ENCODE measurements around the gene FAM89A. TPM values are rescaled to one million over a fixed set of nuclear protein-coding genes. Genes with fewer than 3 reads are reported as not detected.

The FAM89A gene
- 29.9 and 38.3 TPM in 2 replicates for total RNA-seq

DNA sequence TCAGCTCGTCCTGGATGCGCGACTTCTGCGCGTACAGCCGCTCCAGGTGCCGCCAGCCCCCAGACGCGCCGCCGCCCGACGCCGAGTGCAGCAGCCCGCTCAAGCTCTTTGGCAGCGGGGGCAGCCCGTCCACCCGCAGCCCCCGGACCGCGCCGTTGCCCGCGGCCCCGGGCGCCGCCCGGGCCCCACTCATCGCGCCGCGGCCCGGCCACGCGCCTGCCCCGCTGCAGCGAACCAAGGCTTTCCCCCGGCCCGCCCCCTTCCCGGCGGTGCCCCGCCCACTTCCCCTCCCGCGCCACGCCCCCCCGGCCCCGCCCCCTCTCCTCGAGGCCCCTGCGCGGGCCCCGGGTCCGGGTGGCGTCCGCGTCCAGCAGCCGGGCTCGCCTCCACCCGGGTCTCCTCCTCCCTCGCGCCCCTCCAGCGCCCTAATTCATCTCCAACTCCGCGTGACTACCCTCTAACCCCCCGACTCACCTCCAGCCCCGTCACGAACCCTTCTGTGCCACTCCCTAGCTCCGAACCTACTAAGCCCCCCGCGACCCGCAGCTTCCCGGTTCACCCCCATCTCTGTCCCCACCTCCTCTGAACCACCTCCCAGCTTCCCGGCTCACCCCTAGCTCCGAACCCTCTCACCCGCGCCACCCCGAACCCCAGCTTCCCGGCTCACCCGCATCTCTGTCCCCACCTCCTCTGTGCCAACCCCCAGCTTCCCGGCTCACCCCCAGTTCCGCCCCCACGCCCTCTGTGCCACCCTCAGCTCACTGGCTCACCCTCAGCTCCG is at the start of gene FAM89A:
Gene FAM89A, minus strand, starts transcription at position 236 of the 781 bp plus-strand sequence. Its CDS starts 43 bp downstream, at position 193.

DNA sequence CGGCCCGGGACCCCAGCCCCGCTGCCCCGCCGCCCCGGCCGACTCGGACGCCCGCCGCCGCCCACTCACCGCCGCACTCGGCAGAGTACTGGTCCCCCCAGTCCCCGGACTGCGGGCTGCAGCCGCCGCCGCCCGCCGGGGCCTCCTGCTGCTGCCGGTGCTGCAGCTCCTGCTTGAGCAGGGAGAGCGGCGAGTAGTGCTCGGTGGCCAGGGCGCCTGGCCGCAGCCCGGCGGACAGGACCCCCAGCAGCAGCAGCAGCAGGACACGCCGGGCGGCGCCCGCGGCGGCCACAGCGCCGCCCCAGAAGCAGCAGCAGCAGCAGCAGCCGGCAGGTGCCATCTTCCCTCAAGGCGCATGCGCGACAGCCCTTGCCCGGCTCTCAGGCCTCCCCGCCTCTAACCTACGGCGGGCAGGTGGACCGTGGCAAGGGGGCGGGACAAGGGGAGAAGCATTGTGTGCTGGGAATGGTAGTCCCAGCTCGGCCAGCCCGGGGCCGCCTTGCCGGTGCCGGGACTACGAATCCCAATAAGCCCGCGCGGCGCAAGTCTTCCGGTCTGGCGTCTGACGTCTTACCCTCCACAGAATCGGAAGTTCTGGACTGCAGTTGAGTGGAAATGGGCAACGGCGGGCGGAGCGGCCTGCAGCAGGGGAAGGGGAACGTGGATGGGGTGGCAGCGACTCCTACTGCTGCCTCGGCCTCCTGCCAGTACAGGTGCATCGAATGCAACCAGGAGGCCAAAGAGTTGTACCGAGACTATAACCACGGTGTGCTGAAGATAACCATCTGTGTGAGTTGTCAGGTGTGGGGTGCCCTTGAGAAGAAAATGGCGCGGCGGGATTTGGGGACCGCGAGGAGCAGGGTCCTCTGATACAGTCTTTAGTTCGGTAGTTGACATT is 61.3 kb downstream of the FAM89A start, which contains the start of the genes ARV1 and TTC13:
Gene ARV1, plus strand, starts transcription at position 604 of the 898 bp plus-strand sequence. Its CDS starts 12 bp downstream, at position 616.
Gene TTC13, minus strand, starts transcription at position 371 of the 898 bp plus-strand sequence. Its CDS starts 31 bp downstream, at position 340.

Other genes starting within 250 kb of the FAM89A start
- 119 and 450 TPM in 2 replicates for gene C1orf198, start 171.7 kb downstream of the FAM89A start, total RNA-seq
- 9.1 and 10.6 TPM in 2 replicates for gene TTC13, start 61.4 kb downstream of the FAM89A start, total RNA-seq
- 15.6 and 16.7 TPM in 2 replicates for gene ARV1, start 61.2 kb downstream of the FAM89A start, total RNA-seq
- 0.09 and 0.35 TPM in 2 replicates for gene TRIM67, start 121.8 kb upstream of the FAM89A start, total RNA-seq
- 26.1 and 27.9 TPM in 2 replicates for gene GNPAT, start 201.0 kb upstream of the FAM89A start, total RNA-seq